Activated CD4-positive, alpha-beta T cell treated with anti-CD3 and anti-CD28 coated beads for 4 hours (primary cell): ENCODE measurements around the gene MAPKAPK2.

Source experiments
- DNase-seq, 2 donors: peaks; one replicate each; pipeline ENCODE4 v3.0.0-alpha.2; 2020

Gene MAPKAPK2

GRCh38 chr1:206705726-206706297, 21.1 kb downstream of the MAPKAPK2 start:
- no peak for DNase-seq

GRCh38 chr1:206706298-206706791, 21.6 kb downstream of the MAPKAPK2 start:
- peak; percentile 60 to 63 for DNase-seq

- DNase-seq, result no peak
Observed at GRCh38 chr1:206706806-206707366, 22.2 kb downstream of the MAPKAPK2 start.

- DNase-seq, result no peak
Observed at GRCh38 chr1:206708058-206708457, 23.4 kb downstream of the MAPKAPK2 start.

- DNase-seq, result no peak
Observed at GRCh38 chr1:206708882-206709281, 24.2 kb downstream of the MAPKAPK2 start.

GRCh38 chr1:206709322-206709721, 24.6 kb downstream of the MAPKAPK2 start:
- DNase-seq, result no peak

- no peak for DNase-seq
Observed at GRCh38 chr1:206709772-206710459, 25.2 kb downstream of the MAPKAPK2 start.

GRCh38 chr1:206710460-206710823, 25.7 kb downstream of the MAPKAPK2 start:
- no peak for DNase-seq

GRCh38 chr1:206713070-206713469, 28.4 kb downstream of the MAPKAPK2 start:
- no peak for DNase-seq

- no peak for DNase-seq
Observed at GRCh38 chr1:206713910-206714312, 29.2 kb downstream of the MAPKAPK2 start.

- no peak for DNase-seq
Observed at GRCh38 chr1:206714331-206715058, 29.8 kb downstream of the MAPKAPK2 start.

- DNase-seq, result no peak
Observed at GRCh38 chr1:206715120-206715519, 30.4 kb downstream of the MAPKAPK2 start.

- no peak for DNase-seq
Observed at GRCh38 chr1:206715552-206716158, 30.9 kb downstream of the MAPKAPK2 start.

- no peak for DNase-seq
Observed at GRCh38 chr1:206716159-206716869, 31.6 kb downstream of the MAPKAPK2 start.

- no peak for DNase-seq
Observed at GRCh38 chr1:206716870-206717673, 32.4 kb downstream of the MAPKAPK2 start.

- no peak for DNase-seq
Observed at GRCh38 chr1:206717674-206717989, 32.9 kb downstream of the MAPKAPK2 start.

GRCh38 chr1:206719169-206719839, 34.6 kb downstream of the MAPKAPK2 start:
- no peak for DNase-seq

GRCh38 chr1:206721454-206721853, 36.7 kb downstream of the MAPKAPK2 start:
- DNase-seq, result no peak

GRCh38 chr1:206722751-206723461, 38.2 kb downstream of the MAPKAPK2 start:
- DNase-seq, result no peak

- no peak for DNase-seq
Observed at GRCh38 chr1:206723462-206723804, 38.7 kb downstream of the MAPKAPK2 start.
